ENCODE measurements around the gene GNLY.

DNA sequence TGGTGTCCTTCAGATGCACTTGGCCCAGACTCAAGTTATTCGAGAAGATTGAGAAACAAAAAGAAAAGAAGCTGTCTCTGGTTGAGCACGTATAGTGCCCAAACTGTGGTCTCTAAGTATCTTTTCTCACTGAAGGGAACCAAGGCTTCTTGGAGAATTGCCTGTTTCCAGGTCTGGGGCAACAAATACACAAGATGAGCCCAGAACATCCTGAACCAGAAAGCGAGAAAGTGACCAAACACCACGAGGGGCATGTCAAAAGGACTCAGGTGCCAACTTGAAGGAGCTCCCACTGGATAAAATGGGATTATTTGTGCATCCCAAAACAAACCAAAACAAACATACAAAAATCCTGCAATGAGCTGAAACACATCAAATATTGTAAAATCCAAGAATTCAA is 46.0 kb downstream of the GNLY start:
- TF ChIP-seq, protein P1, sequence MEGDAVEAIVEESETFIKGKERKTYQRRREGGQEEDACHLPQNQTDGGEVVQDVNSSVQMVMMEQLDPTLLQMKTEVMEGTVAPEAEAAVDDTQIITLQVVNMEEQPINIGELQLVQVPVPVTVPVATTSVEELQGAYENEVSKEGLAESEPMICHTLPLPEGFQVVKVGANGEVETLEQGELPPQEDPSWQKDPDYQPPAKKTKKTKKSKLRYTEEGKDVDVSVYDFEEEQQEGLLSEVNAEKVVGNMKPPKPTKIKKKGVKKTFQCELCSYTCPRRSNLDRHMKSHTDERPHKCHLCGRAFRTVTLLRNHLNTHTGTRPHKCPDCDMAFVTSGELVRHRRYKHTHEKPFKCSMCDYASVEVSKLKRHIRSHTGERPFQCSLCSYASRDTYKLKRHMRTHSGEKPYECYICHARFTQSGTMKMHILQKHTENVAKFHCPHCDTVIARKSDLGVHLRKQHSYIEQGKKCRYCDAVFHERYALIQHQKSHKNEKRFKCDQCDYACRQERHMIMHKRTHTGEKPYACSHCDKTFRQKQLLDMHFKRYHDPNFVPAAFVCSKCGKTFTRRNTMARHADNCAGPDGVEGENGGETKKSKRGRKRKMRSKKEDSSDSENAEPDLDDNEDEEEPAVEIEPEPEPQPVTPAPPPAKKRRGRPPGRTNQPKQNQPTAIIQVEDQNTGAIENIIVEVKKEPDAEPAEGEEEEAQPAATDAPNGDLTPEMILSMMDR (IDR thresholded peaks at IDR 0.05): no peak
- TF ChIP-seq POLR2AphosphoS5 (IDR thresholded peaks at IDR 0.05; ENCODE audit: insufficient read depth in 1 of 2, low read depth in 1 of 2): no peak

All from vagina (tissue), 2 donors.